Trophoblast cell (in vitro differentiated cells and primary cell): Measurements from ENCODE around the gene OLFM1.

Source experiments
- DNase-seq, 2 donors: peaks; one replicate each; pipeline ENCODE4 v3.0.0-alpha.2; 2016
- H2AFZ ChIP-seq: 2 replicates; pipeline ENCODE4 v1.6.1; 2013; ENCODE audit warnings: low read length, moderate library complexity, mild to moderate bottlenecking; ENCODE audit not compliant: insufficient read depth, poor library complexity
- H2AK5ac ChIP-seq: 2 replicates; pipeline ENCODE4 v1.6.1; 2013; ENCODE audit warnings: mild to moderate bottlenecking, low read length
- H2BK120ac ChIP-seq: 2 replicates; pipeline ENCODE4 v1.6.1; 2013; ENCODE audit warnings: low read length, mild to moderate bottlenecking, moderate library complexity; ENCODE audit not compliant: insufficient read depth, poor library complexity
- H2BK12ac ChIP-seq: 2 replicates; pipeline ENCODE4 v1.6.1; 2013; ENCODE audit warnings: mild to moderate bottlenecking, low read length, moderate library complexity
- H2BK5ac ChIP-seq: 2 replicates; pipeline ENCODE4 v1.6.1; 2013; ENCODE audit warnings: low read length, low read depth, moderate library complexity, mild to moderate bottlenecking; ENCODE audit not compliant: poor library complexity
- H3K14ac ChIP-seq: 2 replicates; pipeline ENCODE4 v1.6.1; 2013; ENCODE audit warnings: mild to moderate bottlenecking, low read length
- H3K18ac ChIP-seq: 2 replicates; pipeline ENCODE4 v1.6.1; 2013; ENCODE audit warnings: mild to moderate bottlenecking, low read length
- H3K23ac ChIP-seq: 2 replicates; pipeline ENCODE4 v1.6.1; 2013; ENCODE audit warnings: low read length
- H3K27ac ChIP-seq: 2 replicates; pipeline ENCODE4 v1.5.1; 2013; ENCODE audit warnings: low read depth, mild to moderate bottlenecking, inconsistent platforms, low read length, moderate library complexity
- H3K27me3 ChIP-seq: 2 replicates; pipeline ENCODE4 v1.6.1; 2013; ENCODE audit warnings: inconsistent platforms, mild to moderate bottlenecking, low read length, moderate library complexity; ENCODE audit not compliant: insufficient read depth
- H3K36me3 ChIP-seq, 2 experiments: 1 replicate in 1 of 2; 2 replicates in 1 of 2; pipeline ENCODE4 v1.6.1; 2013; ENCODE audit warnings: low read length in 2 of 2, mild to moderate bottlenecking in 2 of 2, moderate library complexity in 1 of 2; ENCODE audit not compliant: insufficient read depth in 2 of 2, control insufficient read depth in 1 of 2
- H3K4ac ChIP-seq: 2 replicates; pipeline ENCODE4 v1.6.1; 2013; ENCODE audit warnings: low read depth, mild to moderate bottlenecking, low read length, moderate library complexity
- H3K4me1 ChIP-seq, 2 experiments: 1 replicate in 1 of 2; 2 replicates in 1 of 2; pipeline ENCODE4 v1.6.1; 2013; ENCODE audit warnings: low read length in 2 of 2, mild to moderate bottlenecking in 2 of 2, moderate library complexity in 1 of 2; ENCODE audit not compliant: insufficient read depth in 2 of 2, control insufficient read depth in 1 of 2
- H3K4me2 ChIP-seq: 2 replicates; pipeline ENCODE4 v1.6.1; 2013; ENCODE audit warnings: inconsistent platforms, mild to moderate bottlenecking, low read length, moderate library complexity
- H3K4me3 ChIP-seq: 2 replicates; pipeline ENCODE4 v1.5.1; 2013; ENCODE audit warnings: mild to moderate bottlenecking, low read depth, low read length, inconsistent platforms
- H3K79me1 ChIP-seq: one replicate; pipeline ENCODE4 v1.6.1; 2013; ENCODE audit warnings: low read length
- H3K79me2 ChIP-seq: 2 replicates; pipeline ENCODE4 v1.6.1; 2013; ENCODE audit warnings: low read length, mild to moderate bottlenecking; ENCODE audit not compliant: control insufficient read depth, insufficient read depth, poor library complexity
- H3K9ac ChIP-seq: 2 replicates; pipeline ENCODE4 v1.6.1; 2013; ENCODE audit warnings: mild to moderate bottlenecking, low read length
- H3K9me3 ChIP-seq: 2 replicates; pipeline ENCODE4 v1.6.1; 2013; ENCODE audit warnings: low read depth, mild to moderate bottlenecking, control low read depth, inconsistent platforms, low read length; ENCODE audit not compliant: insufficient read depth
- H4K12ac ChIP-seq: 2 replicates; pipeline ENCODE4 v1.6.1; 2013; ENCODE audit warnings: low read depth, mild to moderate bottlenecking, low read length, moderate library complexity
- H4K8ac ChIP-seq: 2 replicates; pipeline ENCODE4 v1.6.1; 2013; ENCODE audit warnings: low read depth, mild to moderate bottlenecking, low read length, moderate library complexity
- H4K91ac ChIP-seq: one replicate; pipeline ENCODE4 v1.6.1; 2013; ENCODE audit warnings: low read depth, mild to moderate bottlenecking, low read length, moderate library complexity
- WGBS: extraction: QIAGEN DNeasy Blood & Tissue Kit; methylation state at CpG from one replicate; pipeline ENCODE4 v1.1.7; 2013; ENCODE audit warnings: missing lambda C conversion rate; ENCODE audit not compliant: insufficient read length, insufficient coverage; ENCODE audit errors: extremely low coverage; 5-methylcytosine and 5-hydroxymethylcytosine counted together

The OLFM1 gene

GRCh38 chr9:135068776-135069415 lies 18.6 kb upstream of the OLFM1 start:
- H3K79me1 ChIP-seq, result no peaks in the 10 kb centered on the region
- no peaks in the 10 kb centered on the region for H3K27me3 ChIP-seq
- no CpG with 5 or more reads among the region's 18 CpGs for WGBS
- H4K12ac ChIP-seq, result no peak overlapping the region
- H2AK5ac ChIP-seq, result no peak overlapping the region
- no peak overlapping the region for H3K4me3 ChIP-seq
- no peak overlapping the region for H4K91ac ChIP-seq
- H3K4me1 ChIP-seq, result no peaks in the 10 kb centered on the region
- no peak overlapping the region for H3K14ac ChIP-seq
- no peak overlapping the region for H4K8ac ChIP-seq
- H3K27ac ChIP-seq, result no peak overlapping the region
- H3K18ac ChIP-seq, result no peak overlapping the region
- H3K79me2 ChIP-seq, result no peaks in the 10 kb centered on the region
- no peak overlapping the region for H3K9ac ChIP-seq
- no peak overlapping the region for H3K4ac ChIP-seq
- DNase-seq, result no peak
- no peak overlapping the region for H3K4me2 ChIP-seq
- H2BK5ac ChIP-seq, result no peak overlapping the region
- H3K23ac ChIP-seq, result no peak overlapping the region
- no peak overlapping the region for H2BK120ac ChIP-seq
- H2AFZ ChIP-seq, result no peak overlapping the region
- H3K36me3 ChIP-seq, result no peaks in the 10 kb centered on the region
- H2BK12ac ChIP-seq, result no peak overlapping the region
- H3K9me3 ChIP-seq, result peaks cover 8% of the 10 kb centered on the region

GRCh38 chr9:135069558-135070197 lies 17.8 kb upstream of the OLFM1 start:
- H3K9ac ChIP-seq, result no peak overlapping the region
- H2AFZ ChIP-seq, result no peak overlapping the region
- no peak overlapping the region for H4K8ac ChIP-seq
- peaks cover 1% of the 10 kb centered on the region for H3K27me3 ChIP-seq
- no peak overlapping the region for H3K23ac ChIP-seq
- H3K4me3 ChIP-seq, result no peak overlapping the region
- DNase-seq, result no peak
- WGBS, result no CpG with 5 or more reads among the region's 15 CpGs
- H3K4me1 ChIP-seq, result no peaks in the 10 kb centered on the region
- no peak overlapping the region for H2BK12ac ChIP-seq
- no peak overlapping the region for H2BK120ac ChIP-seq
- H3K79me1 ChIP-seq, result no peaks in the 10 kb centered on the region
- no peak overlapping the region for H4K91ac ChIP-seq
- no peak overlapping the region for H2AK5ac ChIP-seq
- no peak overlapping the region for H3K4ac ChIP-seq
- no peak overlapping the region for H3K18ac ChIP-seq
- no peak overlapping the region for H3K27ac ChIP-seq
- no peak overlapping the region for H4K12ac ChIP-seq
- no peak overlapping the region for H3K14ac ChIP-seq
- H3K9me3 ChIP-seq, result peaks cover 7% of the 10 kb centered on the region
- no peaks in the 10 kb centered on the region for H3K36me3 ChIP-seq
- no peaks in the 10 kb centered on the region for H3K79me2 ChIP-seq
- no peak overlapping the region for H3K4me2 ChIP-seq
- H2BK5ac ChIP-seq, result no peak overlapping the region

GRCh38 chr9:135070198-135070951 lies 17.1 kb upstream of the OLFM1 start:
- Histone ChIP-seq H4K8ac (no peak overlapping the region), H3K4me3 (no peak overlapping the region), H3K27me3 (peaks cover 8% of the 10 kb centered on the region), H2BK120ac (no peak overlapping the region), H3K23ac (no peak overlapping the region), H3K9ac (no peak overlapping the region), H3K79me1 (no peaks in the 10 kb centered on the region), H2AFZ (no peak overlapping the region), H3K4me1 (peaks cover 0 to 4% of the 10 kb centered on the region in 2 experiments), H4K12ac (no peak overlapping the region), H3K18ac (no peak overlapping the region), H3K4me2 (no peak overlapping the region), H3K27ac (no peak overlapping the region), H4K91ac (no peak overlapping the region), H3K4ac (no peak overlapping the region), H3K79me2 (no peaks in the 10 kb centered on the region), H2AK5ac (no peak overlapping the region), H2BK12ac (no peak overlapping the region), H3K36me3 (no peaks in the 10 kb centered on the region), H3K14ac (no peak overlapping the region), H2BK5ac (no peak overlapping the region), H3K9me3 (peaks cover 5% of the 10 kb centered on the region)
- DNase-seq, result no peak
- WGBS, result no CpG with 5 or more reads among the region's 22 CpGs

GRCh38 chr9:135070964-135071735 lies 16.3 kb upstream of the OLFM1 start:
- H2AFZ ChIP-seq, result no peak overlapping the region

More at GRCh38 chr9:135070964-135071735, 16.3 kb upstream of the OLFM1 start:
- Histone ChIP-seq H3K9ac (no peak overlapping the region), H3K4ac (no peak overlapping the region), H2AK5ac (no peak overlapping the region), H2BK120ac (no peak overlapping the region), H3K4me2 (no peak overlapping the region), H3K9me3 (peaks cover 3% of the 10 kb centered on the region), H4K12ac (no peak overlapping the region), H3K23ac (no peak overlapping the region), H3K27ac (no peak overlapping the region), H3K79me1 (no peaks in the 10 kb centered on the region), H3K4me1 (peaks cover 0 to 5% of the 10 kb centered on the region in 2 experiments), H2BK12ac (no peak overlapping the region), H3K18ac (no peak overlapping the region), H3K27me3 (peaks cover 16% of the 10 kb centered on the region), H3K4me3 (no peak overlapping the region), H3K79me2 (no peaks in the 10 kb centered on the region), H4K91ac (no peak overlapping the region), H3K14ac (no peak overlapping the region), H2BK5ac (no peak overlapping the region), H4K8ac (no peak overlapping the region), H3K36me3 (no peaks in the 10 kb centered on the region)
- DNase-seq, result no peak
- no CpG with 5 or more reads among the region's 16 CpGs for WGBS
